AML-193 (cell line): ENCODE data around the gene MAP2K5.

Experiments
- DNase-seq, 2 experiments: peaks; one replicate each; lab custom pipeline; 2025; lab: John Stamatoyannopoulos, UW

MAP2K5 gene

DNA sequence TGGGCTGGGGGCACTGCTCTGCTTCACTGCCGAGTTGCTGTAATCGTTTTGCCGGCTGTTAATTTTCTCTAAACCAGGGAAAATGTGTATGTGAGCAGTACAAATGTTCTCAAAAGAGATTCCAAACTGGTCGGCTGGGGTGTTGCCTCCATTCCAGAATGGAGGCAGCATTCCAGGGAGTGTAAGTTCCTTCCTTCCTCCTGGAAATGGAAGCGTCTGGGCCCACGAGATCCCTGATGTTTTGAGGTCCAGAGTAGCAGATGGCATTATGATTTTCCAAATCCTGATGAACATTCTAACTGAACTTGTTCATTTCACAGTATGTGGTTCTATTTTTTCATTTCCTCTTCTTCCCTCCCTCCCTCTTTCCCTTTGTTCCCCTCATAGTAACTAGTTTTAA, 218.4 kb downstream of the MAP2K5 start:
- no peak for DNase-seq

DNA sequence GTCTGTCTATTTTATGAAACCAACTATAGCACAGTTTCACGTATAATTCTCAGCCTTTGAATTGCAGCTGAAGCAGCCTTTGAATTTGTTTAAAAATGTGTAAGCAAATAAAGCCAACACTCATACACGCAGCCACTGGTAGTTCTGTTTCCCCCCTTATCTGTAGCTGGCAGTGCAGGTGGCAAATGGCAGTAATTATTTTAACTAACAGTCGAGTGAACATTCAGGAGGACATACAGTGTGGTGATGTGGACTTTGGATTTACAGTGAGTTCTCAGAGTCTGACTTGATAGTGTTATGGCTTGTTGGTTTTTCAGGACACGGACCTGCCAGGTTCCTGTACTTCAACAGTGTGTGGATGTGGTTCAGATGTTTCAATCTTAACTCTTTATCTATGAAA, 218.8 kb downstream of the MAP2K5 start:
- DNase-seq = no peak

DNA sequence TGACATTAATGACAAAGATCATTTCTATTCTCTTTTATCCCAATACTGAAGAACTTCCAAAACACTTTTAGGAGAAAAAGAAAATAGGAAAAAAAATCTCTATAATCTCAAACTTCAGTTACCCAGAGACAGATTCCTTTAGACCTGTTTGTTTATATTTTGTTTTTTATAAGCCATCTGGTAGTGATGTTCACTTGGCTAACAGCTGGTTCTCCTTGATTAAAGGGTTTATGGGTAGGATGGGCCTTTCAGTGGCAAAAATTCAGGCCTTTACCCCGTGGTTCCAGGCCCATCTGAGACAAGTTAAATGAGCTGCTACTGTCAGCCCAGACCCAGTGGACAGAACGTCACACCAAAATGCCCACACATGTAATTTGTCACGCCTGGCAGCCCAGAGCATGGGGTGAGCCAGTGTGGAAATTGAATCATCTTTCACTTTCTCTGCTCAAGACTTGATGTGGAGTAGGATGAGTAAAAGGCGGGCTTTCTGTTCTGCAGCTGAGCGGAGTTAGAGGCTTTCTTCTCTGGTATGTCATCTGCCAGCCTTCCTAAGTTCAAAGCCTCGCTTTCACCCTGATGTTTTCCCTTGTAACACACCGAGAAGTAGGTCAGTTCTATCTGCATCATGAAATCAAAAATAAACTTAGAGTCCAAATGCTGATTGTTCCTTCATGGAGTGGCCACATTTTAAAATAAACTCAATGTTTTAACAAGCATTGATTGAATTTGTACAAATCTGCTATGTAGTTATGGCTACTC, 220.3 kb downstream of the MAP2K5 start:
- no peak for DNase-seq

DNA sequence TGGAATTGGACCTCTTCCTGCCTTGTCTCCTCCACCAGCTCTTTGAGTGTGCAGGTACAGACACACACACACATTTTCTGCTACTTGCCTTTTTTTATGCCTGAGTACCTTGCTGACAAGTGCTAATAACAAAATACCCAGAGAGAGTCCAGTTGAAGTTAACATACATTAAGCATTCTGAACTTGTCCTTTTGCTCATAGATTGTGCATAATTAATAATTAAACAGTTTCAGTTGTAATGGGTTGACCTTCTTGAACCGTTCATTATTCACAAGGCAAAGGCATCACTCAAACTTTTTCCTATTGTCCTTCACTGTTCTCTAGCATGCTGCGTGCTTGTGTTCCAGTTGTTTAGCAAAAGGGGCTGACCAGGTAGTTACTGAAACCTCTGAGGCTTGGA, 223.2 kb downstream of the MAP2K5 start:
- no peak for DNase-seq

DNA sequence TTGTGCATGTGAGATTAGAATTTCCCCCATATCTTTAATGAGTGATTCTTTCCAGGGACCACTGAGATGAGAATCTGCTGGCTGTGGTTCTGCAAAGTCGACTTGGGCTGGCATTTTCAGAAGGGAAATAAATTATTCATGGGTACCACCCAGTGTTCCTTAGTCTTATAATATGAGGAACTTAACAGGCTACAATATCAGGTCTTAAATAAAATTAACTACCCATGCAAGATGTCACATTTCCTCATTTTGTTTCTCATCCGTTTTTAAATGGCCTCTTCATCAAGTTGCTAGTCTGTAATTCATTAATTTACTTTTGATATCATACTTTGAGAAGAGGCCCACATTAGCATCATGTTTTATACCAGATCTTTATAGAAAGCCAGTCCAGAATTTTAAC, 224.5 kb downstream of the MAP2K5 start:
- DNase-seq = no peak

DNA sequence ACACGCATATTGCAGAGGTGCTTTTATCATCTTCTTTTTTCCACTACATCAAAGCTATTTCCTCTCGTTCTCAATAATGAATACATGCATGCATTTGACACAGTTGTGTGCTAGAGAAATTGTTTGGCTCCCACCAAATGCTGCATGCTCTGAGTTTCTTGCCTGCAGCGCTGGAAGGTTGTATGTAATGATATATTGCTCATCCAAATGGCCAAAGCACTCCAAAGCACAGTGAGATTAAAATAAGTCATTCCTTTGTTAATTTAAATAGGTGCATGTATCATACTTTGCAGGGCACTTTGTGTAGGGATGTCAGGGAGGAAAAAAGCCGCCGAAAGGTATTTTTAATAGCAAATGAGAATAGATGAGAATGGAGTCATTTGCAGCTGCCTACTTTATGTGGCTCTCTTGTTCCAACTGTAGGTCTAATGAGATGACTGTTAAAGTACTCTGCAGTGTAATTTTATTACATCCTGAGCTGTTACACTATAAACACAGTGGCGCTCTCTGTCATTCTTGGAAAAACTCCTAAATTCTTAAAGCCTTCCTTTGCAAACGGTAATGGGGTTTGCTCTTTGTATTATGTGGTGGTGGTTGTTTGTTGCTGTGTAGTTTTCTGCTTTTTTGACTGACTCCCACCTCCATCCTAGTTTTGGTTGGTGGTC, 225.9 kb downstream of the MAP2K5 start:
- DNase-seq = no peak

DNA sequence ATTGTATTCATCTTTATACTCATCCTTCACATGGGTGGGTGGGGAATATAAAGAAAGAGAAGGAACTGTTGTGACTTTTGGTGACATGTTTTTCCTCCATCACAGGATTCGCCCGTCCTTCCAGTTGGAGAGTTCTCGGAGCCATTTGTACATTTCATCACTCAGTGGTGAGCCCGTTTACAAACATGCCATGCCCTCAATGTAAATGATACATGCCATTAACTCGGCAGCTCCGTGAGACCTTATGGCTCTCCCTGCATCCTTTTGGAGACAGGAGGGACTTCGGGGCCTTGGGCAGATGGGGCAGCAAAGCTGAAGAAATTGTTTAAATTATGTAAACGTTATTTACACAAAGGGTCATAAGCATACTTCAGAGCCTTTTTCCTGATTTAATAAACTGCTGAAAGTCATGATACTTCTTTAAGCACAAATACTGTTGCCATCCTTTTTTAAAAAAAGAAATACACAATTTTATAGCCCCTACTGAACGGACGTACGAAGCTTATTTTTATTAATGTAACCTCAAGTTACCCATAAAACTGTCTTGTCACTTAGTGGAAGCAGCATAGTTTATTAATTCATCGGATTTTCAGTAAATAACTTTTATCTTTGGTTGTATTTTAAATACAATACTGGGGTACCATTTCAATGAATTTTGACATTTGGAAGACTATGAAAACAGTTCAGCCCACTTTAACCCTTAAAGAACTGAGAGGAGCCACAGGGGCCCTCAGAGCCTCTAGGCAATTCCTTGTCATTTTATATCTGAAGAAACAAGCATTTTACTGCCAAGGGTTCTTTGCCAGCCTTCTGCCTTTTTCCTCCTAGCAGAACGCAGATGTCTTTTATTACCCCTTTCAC, 227.2 kb downstream of the MAP2K5 start:
- DNase-seq = no peak

DNA sequence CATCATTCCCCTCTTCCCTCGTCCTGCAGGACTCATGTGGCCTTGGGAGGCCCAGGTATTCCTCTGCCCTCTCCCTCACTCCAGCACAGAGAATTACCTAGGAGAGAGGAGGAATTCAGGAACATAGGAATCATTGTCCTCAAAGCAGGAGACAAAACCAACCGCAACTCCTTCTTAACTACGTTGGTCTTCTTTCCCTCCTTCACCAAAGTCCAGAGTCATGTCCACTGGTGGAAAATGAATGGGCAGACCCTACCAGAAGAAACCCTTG, 227.8 kb downstream of the MAP2K5 start:
- no peak for DNase-seq

DNA sequence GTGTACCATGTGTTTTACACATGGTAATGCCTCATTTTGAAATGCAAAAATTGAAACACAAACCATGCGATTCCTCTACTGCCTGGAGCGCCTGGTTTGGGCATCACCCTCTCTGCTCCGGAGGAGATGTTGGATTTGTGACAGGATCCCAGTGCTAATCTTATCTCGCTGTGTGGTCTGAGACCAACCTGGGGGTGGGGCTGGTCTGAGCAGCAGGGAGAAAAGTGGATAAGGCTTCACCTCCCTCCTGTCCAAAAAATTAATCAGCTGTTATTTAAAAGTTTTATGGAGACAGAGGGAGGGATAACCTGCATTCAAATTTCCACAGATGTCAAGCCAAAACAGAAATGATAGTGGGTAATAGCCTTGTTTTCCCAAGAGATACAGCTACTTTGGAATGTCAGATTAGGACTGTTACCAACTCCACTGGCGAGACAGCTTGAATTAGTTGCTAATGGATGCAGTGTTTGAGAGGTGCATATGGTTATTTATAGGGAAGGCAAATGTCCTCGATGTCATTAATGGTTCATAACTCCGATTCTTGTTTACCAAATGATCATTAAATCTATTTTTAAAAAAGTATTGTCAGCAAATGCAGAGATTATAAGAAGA, 228.8 kb downstream of the MAP2K5 start:
- DNase-seq = no peak

DNA sequence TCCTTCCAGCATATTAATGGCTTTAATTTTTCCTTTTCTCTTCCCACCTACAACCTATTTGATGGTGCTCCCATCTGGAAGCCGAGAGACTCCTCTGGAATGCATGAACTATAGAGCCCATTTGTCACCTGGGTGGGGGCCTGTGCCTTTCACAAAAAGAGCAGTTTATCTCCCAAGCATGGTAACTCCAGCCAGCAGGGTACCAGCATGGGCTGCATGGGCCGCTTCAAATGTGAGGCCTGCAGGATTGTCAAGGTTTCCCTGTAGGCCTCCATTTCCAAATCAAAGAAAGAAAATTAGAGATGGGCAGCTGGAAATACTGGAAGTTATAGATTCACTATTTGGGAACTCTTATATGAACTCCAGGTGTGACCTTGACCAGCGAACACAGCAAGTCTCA, 232.1 kb downstream of the MAP2K5 start:
- DNase-seq = no peak

DNA sequence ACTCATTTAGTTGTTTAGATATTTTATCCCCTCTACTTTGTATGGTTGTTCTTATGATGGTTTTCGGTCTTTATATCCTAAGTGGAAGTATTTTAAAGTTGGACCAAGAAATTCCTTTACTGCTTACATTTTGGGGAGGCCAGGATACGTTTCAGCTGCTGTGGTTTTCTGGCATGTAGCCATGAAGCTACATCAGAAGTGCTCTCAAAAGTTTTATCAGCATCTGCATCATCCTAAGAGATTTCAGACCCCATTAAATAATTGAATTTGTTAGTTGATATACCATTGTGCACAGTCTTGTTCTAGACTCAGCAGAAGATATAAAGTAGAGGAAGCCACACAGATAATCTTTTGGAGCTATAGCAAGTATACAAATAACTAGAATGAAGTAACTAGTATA, 232.7 kb downstream of the MAP2K5 start:
- no peak for DNase-seq

DNA sequence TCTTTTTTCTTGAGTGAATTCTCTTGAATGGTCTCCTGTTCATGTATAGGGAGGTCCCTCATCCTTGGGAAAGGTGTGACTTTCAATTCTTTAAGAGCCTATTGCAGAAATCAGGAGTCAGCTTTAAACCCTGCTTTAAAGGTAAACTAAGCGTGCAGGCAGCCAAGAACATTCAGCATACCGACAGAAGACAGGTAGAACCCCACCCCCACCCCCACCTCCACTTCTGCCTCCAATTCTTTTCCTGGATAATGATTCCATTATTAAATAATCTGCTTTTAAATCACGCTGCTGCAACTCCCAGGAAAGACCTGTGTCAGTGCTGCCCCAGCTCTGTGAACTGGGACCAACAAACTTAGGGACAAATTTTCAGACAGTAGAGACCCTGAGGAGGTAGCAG, 233.5 kb downstream of the MAP2K5 start:
- no peak for DNase-seq

DNA sequence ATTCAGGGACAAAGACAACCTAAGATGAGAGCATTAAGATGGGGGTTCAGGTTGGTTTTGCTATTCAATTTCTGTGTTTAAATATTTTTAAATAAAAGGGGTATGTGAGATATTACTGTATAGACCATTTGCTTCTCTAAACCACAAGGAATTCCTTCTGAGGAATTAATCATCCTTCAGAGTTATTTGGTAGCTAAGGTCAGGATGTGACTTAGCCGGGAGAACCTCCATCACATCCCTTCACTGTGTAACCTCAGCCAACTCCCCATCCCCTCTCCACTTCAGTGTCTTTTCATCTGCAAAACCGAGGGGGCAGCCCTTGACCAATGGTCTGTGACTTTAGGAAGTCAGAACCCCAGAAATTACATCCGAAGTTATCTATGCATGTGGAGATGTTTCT, 234.1 kb downstream of the MAP2K5 start:
- DNase-seq = no peak

DNA sequence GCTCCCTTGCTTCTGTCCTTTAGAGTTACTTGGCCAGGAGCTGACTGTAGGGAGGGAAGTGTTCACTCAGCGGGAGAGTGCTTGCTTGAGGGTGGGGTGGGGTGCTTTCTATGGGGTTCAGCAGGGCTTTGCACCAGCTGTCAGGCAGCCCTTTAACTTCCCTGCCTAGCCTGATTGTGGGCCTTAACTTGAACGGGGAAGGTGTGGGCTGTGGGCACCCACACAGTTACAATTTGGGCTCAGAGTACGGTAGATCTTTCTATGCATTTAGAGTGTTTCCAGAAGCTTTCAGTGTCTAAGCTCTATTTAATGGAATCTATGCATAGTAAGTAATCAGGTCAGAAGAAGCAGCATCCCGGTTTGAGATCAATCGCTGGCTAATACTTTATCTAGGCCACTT, 234.6 kb downstream of the MAP2K5 start:
- DNase-seq = no peak

DNA sequence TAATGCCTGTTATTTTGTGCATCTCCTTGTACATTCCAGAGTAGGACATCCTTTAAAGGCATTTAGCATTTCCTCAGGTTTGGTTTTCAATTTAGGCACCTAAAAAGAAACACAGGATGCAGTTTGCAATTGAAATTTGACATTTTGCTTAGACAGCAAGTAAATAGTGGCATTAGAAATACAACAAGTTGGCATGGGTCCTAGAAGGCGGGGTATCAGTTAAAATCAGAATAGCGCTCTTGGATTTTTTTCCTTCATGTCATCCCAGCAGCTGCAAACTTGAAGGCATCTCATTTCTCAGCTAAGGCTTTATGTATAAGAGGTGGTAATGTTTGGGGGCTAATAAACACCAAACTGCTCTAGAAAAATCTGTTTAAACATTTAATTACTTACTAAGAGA, 235.3 kb downstream of the MAP2K5 start:
- no peak for DNase-seq

DNA sequence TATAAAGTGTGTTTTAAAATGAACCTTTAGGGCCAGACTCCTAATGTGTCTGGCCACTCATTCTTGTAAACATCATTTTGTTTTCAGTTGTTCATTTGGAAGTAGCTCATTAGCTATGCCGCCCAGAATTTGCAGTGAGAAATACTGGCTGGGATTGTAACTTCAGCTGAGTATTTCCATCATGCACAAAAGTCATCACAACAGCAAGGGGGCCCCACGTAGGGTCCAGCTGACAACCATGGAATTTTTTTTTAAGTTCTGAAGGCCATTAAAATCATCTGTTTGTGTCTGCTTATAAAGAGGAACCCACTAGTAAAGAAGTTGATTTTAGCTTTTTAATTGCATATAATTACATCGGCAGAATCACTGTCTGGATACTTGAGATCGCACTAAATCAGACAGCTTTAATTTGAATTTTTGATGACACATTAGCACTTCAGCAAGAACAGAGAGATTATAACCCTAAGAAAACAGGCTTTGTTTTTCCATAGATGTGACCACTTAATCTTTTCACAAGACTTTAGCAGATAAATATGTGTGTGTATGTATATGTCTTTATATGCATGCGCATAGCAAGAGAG, 236.6 kb downstream of the MAP2K5 start:
- no peak for DNase-seq

DNA sequence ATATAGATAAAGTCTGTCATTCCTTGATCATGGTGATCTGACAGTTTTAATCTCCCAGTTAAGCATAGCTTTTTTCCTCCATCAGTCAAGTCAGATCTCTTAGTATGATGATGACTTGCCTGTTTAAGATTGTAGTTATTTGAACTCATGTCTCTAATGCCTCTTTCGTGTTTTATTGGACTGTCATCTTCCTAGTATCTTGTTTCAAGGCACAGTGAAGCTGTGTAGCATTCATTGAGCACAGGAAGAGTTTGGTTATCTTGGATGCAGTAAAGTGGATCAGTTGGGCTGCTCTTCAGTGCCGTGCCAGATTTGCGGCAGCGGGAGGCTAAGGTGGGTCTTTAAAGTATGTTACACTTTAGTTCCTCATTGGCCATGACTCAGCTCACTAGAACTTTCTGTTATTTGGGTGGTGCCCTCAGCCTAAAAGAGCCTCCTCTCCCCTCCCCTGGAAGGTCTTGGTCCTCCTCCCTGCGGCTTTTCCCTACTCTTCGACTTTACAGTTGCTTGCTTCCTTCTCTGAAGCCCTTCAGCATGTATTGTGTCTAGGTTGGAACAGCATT, 237.1 kb downstream of the MAP2K5 start:
- no peak for DNase-seq

DNA sequence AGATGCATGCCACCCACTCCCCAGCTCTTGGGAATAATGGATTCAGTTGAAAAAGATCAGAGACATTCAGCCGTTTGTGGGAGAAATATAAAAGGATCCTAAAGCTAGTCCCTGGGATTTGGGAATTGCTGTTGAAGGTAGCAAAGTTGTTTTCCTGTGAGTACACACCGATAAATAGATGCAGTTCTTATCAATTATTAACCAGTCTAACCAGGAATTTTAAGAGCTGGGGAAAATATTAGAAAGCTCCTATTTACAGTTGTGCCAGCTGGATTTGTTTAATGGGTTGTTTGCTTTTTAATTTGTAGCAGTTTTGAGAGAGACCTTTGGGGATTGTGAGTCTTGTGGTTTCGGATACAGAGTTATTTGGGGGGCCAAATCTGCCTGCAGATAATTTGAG, 238.6 kb downstream of the MAP2K5 start:
- DNase-seq = no peak

DNA sequence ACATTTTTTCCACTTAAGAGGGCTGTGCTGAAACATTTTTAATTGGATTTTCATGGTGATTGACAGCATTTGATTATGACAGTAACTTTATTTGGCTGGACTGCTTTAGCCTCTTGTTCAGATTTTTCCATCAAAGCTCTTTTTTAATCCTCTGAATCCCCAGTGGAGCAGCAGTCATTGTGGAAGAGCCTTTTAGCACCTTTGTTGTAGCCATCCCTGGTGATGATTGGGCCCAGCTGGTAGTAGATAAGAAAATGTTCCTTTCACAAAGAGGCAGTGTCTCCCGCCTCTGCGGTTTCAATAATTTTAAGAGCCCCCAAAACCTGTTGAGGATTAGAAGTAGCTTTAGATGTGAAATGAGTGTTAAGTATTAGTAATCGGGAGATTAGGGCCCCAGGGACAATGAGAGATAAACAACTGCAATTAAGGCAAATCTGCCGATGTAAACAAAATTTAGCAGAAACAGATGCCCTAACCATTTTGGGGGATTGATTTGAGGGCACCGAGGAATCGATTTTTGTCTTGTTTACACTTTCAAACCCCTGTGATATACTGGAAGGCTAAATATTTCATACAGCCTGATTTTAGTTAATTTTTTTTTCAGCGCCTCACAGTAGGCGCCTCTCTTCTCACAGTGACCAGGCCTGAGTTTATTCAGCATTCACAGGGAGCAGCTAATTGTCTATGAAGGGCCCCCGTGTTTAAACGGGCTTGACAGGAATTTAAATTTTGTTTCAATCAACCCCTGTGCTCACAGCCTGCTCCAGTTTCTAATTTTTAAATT, 239.6 kb downstream of the MAP2K5 start:
- DNase-seq = no peak

DNA sequence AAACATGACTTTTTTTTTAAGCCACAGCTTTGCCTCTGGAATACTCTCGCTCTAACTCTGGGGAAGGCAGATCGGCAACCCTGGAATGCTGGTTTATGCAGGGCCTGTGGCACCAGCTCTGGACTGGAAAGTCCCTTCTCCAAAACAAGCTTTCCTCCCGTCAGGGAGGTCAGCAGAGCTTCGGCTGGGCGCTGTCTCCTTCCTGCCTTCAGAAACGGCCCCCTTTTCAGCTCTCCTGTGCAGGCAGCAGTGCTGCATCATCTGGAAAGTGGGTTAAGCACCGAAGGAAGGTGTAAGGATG, 240.1 kb downstream of the MAP2K5 start:
- no peak for DNase-seq

DNA sequence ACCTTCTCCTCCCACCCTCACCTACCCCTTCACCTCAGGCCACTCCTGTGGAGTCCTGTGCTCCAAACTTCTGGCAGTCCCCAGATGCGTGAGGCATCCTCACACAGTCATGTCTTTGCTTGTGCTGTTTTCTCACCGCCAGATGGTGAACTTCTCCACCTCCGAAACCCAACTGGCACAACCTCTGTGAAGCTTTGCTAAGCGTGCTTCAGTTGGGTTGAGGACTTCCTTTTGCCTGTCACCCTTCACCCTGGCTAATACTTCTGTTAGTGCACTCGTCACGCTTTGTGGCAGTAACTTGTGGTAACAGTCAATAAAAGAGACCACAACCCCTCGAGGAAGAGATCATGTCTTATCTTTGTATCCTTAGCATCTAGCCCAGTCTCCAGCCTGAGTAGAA, 240.8 kb downstream of the MAP2K5 start:
- DNase-seq = peak; percentile 42 to 51
